DND-41 (cell line): ENCODE data around the gene UFSP2.

Experiments used
- ATAC-seq: fragments of 200-7000 bp; cut with Tn5 transposase; 3 replicates; pipeline ENCODE4 v1.9.1; 2021; ENCODE audit warnings: low read depth; ENCODE audit not compliant: insufficient read depth
- DNase-seq: peaks from one replicate; pipeline ENCODE4 v3.0.0-alpha.2; 2020
- H2AFZ ChIP-seq: 2 replicates; pipeline ENCODE4 v1.6.0; 2012; ENCODE audit warnings: low read depth, low read length
- H3K27ac ChIP-seq: 2 replicates; pipeline ENCODE4 v1.5.1; 2012; ENCODE audit warnings: low read length, inconsistent platforms
- H3K27me3 ChIP-seq: fragments of 200-600 bp; sonication (generic); 2 replicates; pipeline ENCODE4 v1.6.0; 2012; ENCODE audit warnings: low read length, mild to moderate bottlenecking, inconsistent platforms; ENCODE audit not compliant: insufficient read depth, poor library complexity
- H3K36me3 ChIP-seq: 2 replicates; pipeline ENCODE4 v1.5.1; 2012; ENCODE audit warnings: low read length, inconsistent platforms; ENCODE audit not compliant: insufficient read depth
- H3K4me1 ChIP-seq: 2 replicates; pipeline ENCODE4 v1.5.1; 2012; ENCODE audit warnings: mild to moderate bottlenecking, low read length; ENCODE audit not compliant: insufficient read depth
- H3K4me2 ChIP-seq: 2 replicates; pipeline ENCODE4 v1.6.0; 2012; ENCODE audit warnings: mild to moderate bottlenecking, moderate library complexity, low read length, inconsistent platforms; ENCODE audit not compliant: insufficient read depth
- H3K4me3 ChIP-seq, 2 experiments: fragments of 200-600 bp in 1 of 2; shearing (Covaris generic) in 1 of 2; 2 replicates each; pipeline ENCODE4 v1.5.1; 2012 to 2016; ENCODE audit warnings: inconsistent platforms in 2 of 2, low read length in 2 of 2, mild to moderate bottlenecking in 2 of 2, low read depth in 1 of 2, moderate library complexity in 1 of 2
- H3K79me2 ChIP-seq: 2 replicates; pipeline ENCODE4 v1.6.0; 2012; ENCODE audit warnings: low read length, inconsistent platforms; ENCODE audit not compliant: insufficient read depth
- H3K9ac ChIP-seq: 2 replicates; pipeline ENCODE4 v1.6.0; 2012; ENCODE audit warnings: low read depth, mild to moderate bottlenecking, inconsistent platforms, low read length, moderate library complexity
- H3K9me3 ChIP-seq: 2 replicates; pipeline ENCODE4 v1.5.1; 2012; ENCODE audit warnings: low read length, moderate library complexity, mild to moderate bottlenecking, inconsistent platforms; ENCODE audit not compliant: insufficient read depth, severe bottlenecking
- H4K20me1 ChIP-seq: 2 replicates; pipeline ENCODE4 v1.6.0; 2012; ENCODE audit warnings: low read length; ENCODE audit not compliant: insufficient read depth
- EZH2 ChIP-seq: IDR thresholded peaks from 3 replicates; pipeline ENCODE4 v1.6.1; 2012; ENCODE audit warnings: borderline replicate concordance, low read depth, mild to moderate bottlenecking, moderate library complexity, low read length, inconsistent platforms; ENCODE audit not compliant: severe bottlenecking
- TF ChIP-seq, protein P1 (sequence below): IDR thresholded peaks from 2 replicates; pipeline ENCODE4 v1.5.1; 2012; ENCODE audit warnings: borderline replicate concordance, low read length, moderate library complexity, mild to moderate bottlenecking; ENCODE audit not compliant: poor library complexity, severe bottlenecking; ENCODE audit errors: extremely low read depth

Gene UFSP2

GRCh38 chr4:185416955-185417354, 8.8 kb downstream of the UFSP2 start:
- Histone ChIP-seq H3K9ac (no peak overlapping the region), H3K79me2 (0 out of 2 replicates have a peak, but pooled peaks cover 4% of the 10 kb centered on the region), H3K27me3 (no peaks in the 10 kb centered on the region), H3K36me3 (peaks cover 51% of the 10 kb centered on the region), H3K4me3 (no peak overlapping the region), H3K4me2 (no peak overlapping the region), H2AFZ (no peak overlapping the region), H4K20me1 (no peaks in the 10 kb centered on the region), H3K27ac (no peak overlapping the region), H3K4me1 (no peaks in the 10 kb centered on the region), H3K9me3 (no peaks in the 10 kb centered on the region)
- TF ChIP-seq, protein P1, sequence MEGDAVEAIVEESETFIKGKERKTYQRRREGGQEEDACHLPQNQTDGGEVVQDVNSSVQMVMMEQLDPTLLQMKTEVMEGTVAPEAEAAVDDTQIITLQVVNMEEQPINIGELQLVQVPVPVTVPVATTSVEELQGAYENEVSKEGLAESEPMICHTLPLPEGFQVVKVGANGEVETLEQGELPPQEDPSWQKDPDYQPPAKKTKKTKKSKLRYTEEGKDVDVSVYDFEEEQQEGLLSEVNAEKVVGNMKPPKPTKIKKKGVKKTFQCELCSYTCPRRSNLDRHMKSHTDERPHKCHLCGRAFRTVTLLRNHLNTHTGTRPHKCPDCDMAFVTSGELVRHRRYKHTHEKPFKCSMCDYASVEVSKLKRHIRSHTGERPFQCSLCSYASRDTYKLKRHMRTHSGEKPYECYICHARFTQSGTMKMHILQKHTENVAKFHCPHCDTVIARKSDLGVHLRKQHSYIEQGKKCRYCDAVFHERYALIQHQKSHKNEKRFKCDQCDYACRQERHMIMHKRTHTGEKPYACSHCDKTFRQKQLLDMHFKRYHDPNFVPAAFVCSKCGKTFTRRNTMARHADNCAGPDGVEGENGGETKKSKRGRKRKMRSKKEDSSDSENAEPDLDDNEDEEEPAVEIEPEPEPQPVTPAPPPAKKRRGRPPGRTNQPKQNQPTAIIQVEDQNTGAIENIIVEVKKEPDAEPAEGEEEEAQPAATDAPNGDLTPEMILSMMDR: no peak
- TF ChIP-seq EZH2: no peak
- DNase-seq (no peak), ATAC-seq (no peak)

- no peaks in the 10 kb centered on the region for H4K20me1 ChIP-seq
- no peak overlapping the region for H3K9ac ChIP-seq
- H3K27me3 ChIP-seq: no peaks in the 10 kb centered on the region
- no peak overlapping the region for H3K4me2 ChIP-seq
- H3K4me3 ChIP-seq: no peak overlapping the region
- H2AFZ ChIP-seq: no peak overlapping the region
- no peak for ATAC-seq
- no peak overlapping the region for H3K27ac ChIP-seq
- H3K4me1 ChIP-seq: no peaks in the 10 kb centered on the region
- no peaks in the 10 kb centered on the region for H3K79me2 ChIP-seq
- TF ChIP-seq EZH2: no peak
- TF ChIP-seq, protein P1: no peak
- no peak for DNase-seq
- H3K36me3 ChIP-seq: peaks cover 49% of the 10 kb centered on the region
- H3K9me3 ChIP-seq: no peaks in the 10 kb centered on the region
Measured at GRCh38 chr4:185412412-185412811, 13.4 kb downstream of the UFSP2 start.

DNA sequence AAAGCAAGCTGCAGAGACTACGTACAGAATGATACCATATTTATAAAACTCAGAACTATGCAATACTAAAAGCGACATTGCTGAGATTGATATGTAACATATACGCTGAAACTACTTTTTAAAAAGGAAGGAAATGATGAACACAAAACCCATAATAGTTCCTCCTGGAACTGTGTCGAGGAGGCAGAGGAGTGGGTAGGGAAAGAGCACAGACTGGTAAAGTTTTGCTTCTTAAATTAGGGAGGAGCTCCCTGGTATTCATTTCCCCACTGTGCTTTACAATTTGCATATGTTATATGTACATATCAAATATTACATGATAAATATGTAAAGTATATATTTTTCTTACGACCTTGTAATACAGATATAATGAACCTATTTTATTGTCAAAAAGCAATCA, 13.9 kb downstream of the UFSP2 start:
- Histone ChIP-seq H3K9me3 (no peaks in the 10 kb centered on the region), H3K4me3 (no peak overlapping the region), H3K27me3 (no peaks in the 10 kb centered on the region), H3K4me1 (no peaks in the 10 kb centered on the region), H3K79me2 (no peaks in the 10 kb centered on the region), H3K27ac (no peak overlapping the region), H3K36me3 (peaks cover 44% of the 10 kb centered on the region), H3K4me2 (no peak overlapping the region), H3K9ac (no peak overlapping the region), H2AFZ (no peak overlapping the region), H4K20me1 (no peaks in the 10 kb centered on the region)
- DNase-seq (no peak), ATAC-seq (no peak)
- TF ChIP-seq EZH2: no peak
- TF ChIP-seq, protein P1: no peak

DNA sequence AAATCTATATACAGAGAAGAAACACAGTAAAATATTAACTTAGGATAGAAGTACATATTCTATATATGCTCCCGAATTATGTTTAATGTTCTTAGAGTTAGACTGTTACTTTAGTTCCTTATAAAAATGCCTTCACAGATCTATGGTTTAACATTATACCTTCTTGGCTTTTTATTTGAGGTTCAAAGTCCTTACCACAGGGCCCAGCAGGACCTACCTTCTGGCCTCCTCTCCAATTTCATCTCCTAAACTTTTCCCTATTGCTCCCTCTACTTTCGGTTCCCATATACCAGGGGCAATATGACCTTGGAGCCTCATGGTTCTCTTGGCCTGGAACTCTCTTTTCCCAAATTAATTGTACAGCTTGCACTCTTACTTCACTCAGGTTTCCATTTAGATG, 17.3 kb downstream of the UFSP2 start:
- H3K4me1 ChIP-seq: no peaks in the 10 kb centered on the region
- H3K36me3 ChIP-seq: peaks cover 36% of the 10 kb centered on the region

More for the DNA sequence above, 17.3 kb downstream of the UFSP2 start:
- Histone ChIP-seq H3K4me3 (no peak overlapping the region), H3K9me3 (no peaks in the 10 kb centered on the region), H3K9ac (no peak overlapping the region), H3K27ac (no peak overlapping the region), H2AFZ (no peak overlapping the region), H3K4me2 (no peak overlapping the region), H4K20me1 (no peaks in the 10 kb centered on the region), H3K79me2 (no peaks in the 10 kb centered on the region), H3K27me3 (no peaks in the 10 kb centered on the region)
- TF ChIP-seq, protein P1: no peak
- no peak for TF ChIP-seq EZH2
- no peak for DNase-seq
- no peak for ATAC-seq
